Neutrophil (primary cell): ENCODE results near the gene AGGF1.
"Not testable (repeated sequence)": the region's sequence is repeated elsewhere in the genome, so short reads cannot be mapped to it uniquely, and the experiment has no call there.

Experiments used
- H3K27ac ChIP-seq: fragments of 200-600 bp; sonication (generic); 2 replicates; pipeline ENCODE4 v1.5.1; 2016; ENCODE audit warnings: mild to moderate bottlenecking, moderate library complexity
- H3K27me3 ChIP-seq: fragments of 200-600 bp; sonication (generic); 2 replicates; pipeline ENCODE4 v1.6.0; 2016; ENCODE audit warnings: mild to moderate bottlenecking
- H3K36me3 ChIP-seq: fragments of 200-600 bp; sonication (generic); 2 replicates; pipeline ENCODE4 v1.5.1; 2017
- H3K4me1 ChIP-seq, 2 experiments: fragments of 200-600 bp in 1 of 2; sonication (generic) in 1 of 2; 1 replicate in 1 of 2; 2 replicates in 1 of 2; pipeline versions ENCODE4 v1.5.1 to v1.6.1; 2013 to 2016; ENCODE audit warnings: low read depth in 1 of 2, low read length in 1 of 2, mild to moderate bottlenecking in 1 of 2, moderate library complexity in 1 of 2; ENCODE audit not compliant: control insufficient read depth in 1 of 2, insufficient read depth in 1 of 2
- H3K4me3 ChIP-seq, 2 experiments: fragments of 200-600 bp in 1 of 2; sonication (generic) in 1 of 2; 1 replicate in 1 of 2; 2 replicates in 1 of 2; pipeline ENCODE4 v1.5.1; 2013 to 2016; ENCODE audit warnings: low read depth in 1 of 2, low read length in 1 of 2, mild to moderate bottlenecking in 1 of 2, moderate library complexity in 1 of 2
- H3K9me3 ChIP-seq: fragments of 200-600 bp; sonication (generic); 2 replicates; pipeline ENCODE4 v1.5.1; 2016
- CTCF ChIP-seq: fragments of 200-600 bp; sonication (generic); IDR thresholded peaks from 2 replicates; pipeline ENCODE4 v1.5.1; 2016; ENCODE audit warnings: antibody characterized with exemption

AGGF1 gene

GRCh38 chr5:76986825-76987526, 43.2 kb upstream of the AGGF1 start:
- Histone ChIP-seq H3K36me3 (no peaks in the 10 kb centered on the region), H3K4me1 (no peaks in the 10 kb centered on the region), H3K4me3 (no peak overlapping the region), H3K27me3 (no peaks in the 10 kb centered on the region), H3K27ac (no peak overlapping the region), H3K9me3 (no peaks in the 10 kb centered on the region)
- no peak for TF ChIP-seq CTCF

GRCh38 chr5:76990899-76991459, 39.2 kb upstream of the AGGF1 start:
- no peak overlapping the region for H3K27ac ChIP-seq
- TF ChIP-seq CTCF, result no peak
- no peak overlapping the region for H3K4me3 ChIP-seq
- H3K36me3 ChIP-seq, result no peaks in the 10 kb centered on the region
- H3K9me3 ChIP-seq, result no peaks in the 10 kb centered on the region
- H3K4me1 ChIP-seq, result no peaks in the 10 kb centered on the region
- H3K27me3 ChIP-seq, result no peaks in the 10 kb centered on the region

- not testable (repeated sequence) for H3K27ac ChIP-seq, H3K4me3 ChIP-seq, H3K9me3 ChIP-seq, H3K4me1 ChIP-seq, H3K36me3 ChIP-seq, H3K27me3 ChIP-seq
Measured at GRCh38 chr5:76993436-76993835, 36.8 kb upstream of the AGGF1 start.

GRCh38 chr5:76994337-76994736, 35.9 kb upstream of the AGGF1 start:
- Histone ChIP-seq H3K4me1 (no peaks in the 10 kb centered on the region), H3K27ac (no peak overlapping the region), H3K4me3 (no peak overlapping the region), H3K9me3 (no peaks in the 10 kb centered on the region), H3K27me3 (no peaks in the 10 kb centered on the region), H3K36me3 (no peaks in the 10 kb centered on the region)
- no peak for TF ChIP-seq CTCF

- not testable (repeated sequence) for H3K9me3 ChIP-seq, H3K4me1 ChIP-seq, H3K27ac ChIP-seq, H3K27me3 ChIP-seq, H3K4me3 ChIP-seq, H3K36me3 ChIP-seq
Measured at GRCh38 chr5:76998251-76998650, 32.0 kb upstream of the AGGF1 start.

- Histone ChIP-seq H3K4me3 (no peak overlapping the region), H3K9me3 (no peaks in the 10 kb centered on the region), H3K36me3 (no peaks in the 10 kb centered on the region), H3K4me1 (no peaks in the 10 kb centered on the region), H3K27ac (no peak overlapping the region), H3K27me3 (no peaks in the 10 kb centered on the region)
- TF ChIP-seq CTCF, result no peak
Measured at GRCh38 chr5:76999451-76999850, 30.8 kb upstream of the AGGF1 start.
